NCI-H510A (cell line): ENCODE measurements around the gene RHBDF2.
"Not testable (repeated sequence)": the region's sequence is repeated elsewhere in the genome, so short reads cannot be mapped to it uniquely, and the experiment has no call there.

Experiments used
- DNase-seq: peaks from one replicate; lab custom pipeline; 2025; lab: John Stamatoyannopoulos, UW

Gene RHBDF2

GRCh38 chr17:76538281-76538931 lies 37.2 kb upstream of the RHBDF2 start:
- DNase-seq, result no peak

GRCh38 chr17:76537578-76538280 lies 36.5 kb upstream of the RHBDF2 start, which contains the start of gene CYGB:
Gene CYGB (minus strand): TSS chr17:76537709. CDS start chr17:76537542, 167 bp downstream.
- DNase-seq, result no peak

GRCh38 chr17:76537288-76537577 lies 36.0 kb upstream of the RHBDF2 start:
- DNase-seq, result no peak

- DNase-seq, result no peak
Observed at GRCh38 chr17:76536511-76537287, 35.5 kb upstream of the RHBDF2 start.

GRCh38 chr17:76535788-76536510 lies 34.7 kb upstream of the RHBDF2 start:
- DNase-seq, result no peak

- no peak for DNase-seq
Observed at GRCh38 chr17:76534831-76535732, 33.9 kb upstream of the RHBDF2 start.

- DNase-seq, result not testable (repeated sequence)
Observed at GRCh38 chr17:76533640-76534359, 32.6 kb upstream of the RHBDF2 start.

- no peak for DNase-seq
Observed at GRCh38 chr17:76532072-76532651, 30.9 kb upstream of the RHBDF2 start.

GRCh38 chr17:76531486-76532038 lies 30.3 kb upstream of the RHBDF2 start:
- DNase-seq, result no peak

- no peak for DNase-seq
Observed at GRCh38 chr17:76530811-76531485, 29.7 kb upstream of the RHBDF2 start.

GRCh38 chr17:76530095-76530723 lies 29.0 kb upstream of the RHBDF2 start:
- no peak for DNase-seq

GRCh38 chr17:76529224-76530094 lies 28.2 kb upstream of the RHBDF2 start:
- no peak for DNase-seq

GRCh38 chr17:76528528-76529223 lies 27.5 kb upstream of the RHBDF2 start:
- DNase-seq, result no peak

GRCh38 chr17:76528156-76528527 lies 26.9 kb upstream of the RHBDF2 start:
- no peak for DNase-seq

GRCh38 chr17:76527430-76528111 lies 26.3 kb upstream of the RHBDF2 start:
- DNase-seq, result no peak

- DNase-seq, result not testable (repeated sequence)
Observed at GRCh38 chr17:76527016-76527415, 25.8 kb upstream of the RHBDF2 start.

- DNase-seq, result not testable (repeated sequence)
Observed at GRCh38 chr17:76525513-76525833, 24.2 kb upstream of the RHBDF2 start.
